AG09309 (cell line): ENCODE results near the gene ZNF280D.
A peak's percentile ranks its signal among the peaks of the same experiment; 100 is the strongest.

ENCODE experiments used
- DNase-seq: peaks from one replicate; pipeline ENCODE4 v3.0.0-alpha.2; 2010; ENCODE audit warnings: low read depth
- H3K4me3 ChIP-seq: 2 replicates; pipeline ENCODE4 v1.5.1; 2011; ENCODE audit warnings: mild to moderate bottlenecking, low read depth, low read length, moderate library complexity; ENCODE audit not compliant: control insufficient read depth
- CTCF ChIP-seq: IDR thresholded peaks from 2 replicates; pipeline ENCODE4 v1.5.1; 2011; ENCODE audit warnings: mild to moderate bottlenecking, low read depth, low read length, inconsistent platforms; ENCODE audit not compliant: insufficient read depth, control insufficient read depth; ENCODE audit errors: missing control alignments

The ZNF280D gene

GRCh38 chr15:56752986-56753385 lies 19.7 kb upstream of the ZNF280D start:
- DNase-seq = no peak
- TF ChIP-seq CTCF = no peak
- no peak overlapping the region for H3K4me3 ChIP-seq

- H3K4me3 ChIP-seq = no peak overlapping the region
- peak; percentile 72 for DNase-seq
- TF ChIP-seq CTCF = no peak
Observed at GRCh38 chr15:56749982-56750381, 16.7 kb upstream of the ZNF280D start.

DNA sequence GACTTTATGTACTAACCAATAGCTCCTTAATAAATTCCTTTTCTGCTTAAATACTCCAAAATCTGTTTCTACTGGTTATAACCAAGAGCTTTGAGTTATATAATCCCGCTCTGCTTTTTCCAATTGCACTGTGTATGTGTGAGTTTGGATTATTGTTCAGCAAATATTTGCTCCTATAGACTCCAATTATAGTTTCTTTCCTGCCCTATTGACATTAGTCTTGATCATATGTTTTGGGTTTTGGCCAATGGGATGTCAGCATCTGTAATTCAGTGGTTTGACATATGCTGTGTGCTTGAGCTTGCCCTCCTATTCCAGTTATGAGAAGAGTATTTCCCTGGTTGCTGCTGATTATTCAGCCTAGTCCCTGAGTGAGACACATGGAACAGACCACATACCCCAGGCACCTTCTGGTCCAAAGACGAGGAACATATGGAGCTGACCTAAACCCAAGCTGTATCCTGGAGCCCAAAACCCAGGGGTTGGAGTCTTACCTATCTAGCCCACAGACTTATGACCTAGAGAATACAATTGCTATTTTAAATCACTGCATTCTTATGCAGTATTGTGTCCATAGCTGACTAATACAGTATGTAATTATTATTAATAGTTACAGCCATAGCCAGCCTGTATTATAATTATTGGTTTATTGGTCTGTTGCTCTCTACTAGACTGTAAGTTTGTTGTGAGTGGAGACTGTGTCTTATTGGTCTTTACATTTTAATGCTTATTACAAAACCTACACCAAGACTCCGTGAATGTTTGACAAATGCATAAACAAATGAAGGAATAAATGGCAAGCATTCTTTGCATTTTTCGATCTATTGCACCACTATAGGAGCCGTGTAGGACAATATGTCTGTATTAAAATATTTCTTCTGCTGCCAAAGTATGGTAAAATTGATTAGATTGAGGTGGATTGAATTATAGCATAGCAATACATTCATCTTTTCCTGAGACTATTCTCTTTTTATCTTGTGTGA lies 11.7 kb upstream of the ZNF280D start:
- TF ChIP-seq CTCF = no peak

GRCh38 chr15:56741541-56741940 lies 8.2 kb upstream of the ZNF280D start:
- no peak overlapping the region for H3K4me3 ChIP-seq
- no peak for DNase-seq
- no peak for TF ChIP-seq CTCF

More for the DNA sequence above, 11.7 kb upstream of the ZNF280D start:
- DNase-seq = no peak
- H3K4me3 ChIP-seq = no peak overlapping the region

DNA sequence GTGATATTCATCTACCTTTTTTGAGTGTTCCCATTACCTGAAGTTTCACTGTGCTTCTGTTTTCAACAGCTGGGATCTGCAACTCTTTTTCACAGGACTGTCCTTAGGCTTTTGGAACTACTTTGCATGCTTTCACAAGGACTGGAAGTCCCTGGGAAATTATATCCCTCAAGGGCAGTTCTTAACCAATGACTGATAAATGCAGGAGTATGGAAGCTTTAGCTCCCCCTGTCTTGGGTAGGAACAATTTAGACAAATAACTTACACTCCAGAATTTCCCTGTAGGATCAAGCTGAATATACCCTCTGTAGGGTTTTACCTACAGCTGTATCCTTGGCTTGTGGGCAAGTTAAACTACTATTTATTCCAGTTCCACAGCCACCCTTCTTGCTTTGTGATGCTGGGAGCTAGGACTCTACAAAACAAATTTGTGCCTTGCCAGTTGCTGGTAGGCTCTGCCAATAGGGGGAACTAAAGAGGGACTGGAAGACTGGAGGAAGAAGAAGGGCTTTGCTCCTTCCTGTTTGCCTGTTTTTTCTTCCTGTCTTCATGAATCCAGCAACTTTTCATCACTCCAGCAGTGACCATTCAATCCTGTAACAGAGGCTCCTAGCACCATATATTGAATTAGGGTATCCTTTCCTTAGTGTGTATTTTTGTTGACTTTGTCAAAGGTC lies 6.8 kb upstream of the ZNF280D start:
- no peak overlapping the region for H3K4me3 ChIP-seq
- peak; percentile 24 for TF ChIP-seq CTCF
- DNase-seq = no peak

DNA sequence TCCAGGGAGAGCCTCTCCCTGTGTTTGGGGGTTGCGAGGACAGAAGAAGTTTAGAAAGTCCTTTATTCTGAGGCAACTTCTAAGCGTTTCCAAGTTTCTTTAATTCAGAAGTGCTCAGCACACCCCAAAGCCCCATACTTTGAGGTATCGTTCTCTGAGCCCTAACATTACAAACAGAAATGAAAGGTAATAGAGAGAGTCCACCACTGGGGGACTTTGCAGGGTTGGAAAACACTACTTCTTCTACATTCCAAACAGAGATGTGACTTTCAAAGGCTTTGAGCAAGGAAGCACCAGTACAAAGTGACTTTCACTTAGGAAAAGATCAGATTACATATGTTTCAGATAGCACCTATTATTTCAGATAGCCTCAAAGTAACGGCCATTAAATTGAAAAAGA lies 6.2 kb upstream of the ZNF280D start:
- TF ChIP-seq CTCF = no peak
- DNase-seq = no peak
- H3K4me3 ChIP-seq = no peak overlapping the region
